T-helper 1 cell treated with Interleukin-12 subunit alpha and Interleukin-12 subunit beta and Interleukin-4 antibody, amounts not matched to agents 30 μg/mL and 1 μg/mL, for 36 hours (primary cell): ENCODE results near the gene MMP21.

ENCODE experiments used
- H3K27ac Mint-ChIP-seq: one replicate; pipeline ENCODE4 v1.8.0; 2021; ENCODE audit warnings: mild to moderate bottlenecking, mixed read lengths
- H3K27me3 Mint-ChIP-seq: one replicate; pipeline ENCODE4 v1.8.0; 2021; ENCODE audit warnings: low read depth, mixed read lengths
- H3K36me3 Mint-ChIP-seq: one replicate; pipeline ENCODE4 v1.8.0; 2021; ENCODE audit warnings: low read depth, mixed read lengths
- H3K4me1 Mint-ChIP-seq: one replicate; pipeline ENCODE4 v1.8.0; 2021; ENCODE audit warnings: low read depth, mixed read lengths
- H3K4me3 Mint-ChIP-seq: one replicate; pipeline ENCODE4 v1.8.0; 2021; ENCODE audit warnings: mild to moderate bottlenecking, moderate library complexity, mixed read lengths
- H3K9me3 Mint-ChIP-seq: one replicate; pipeline ENCODE4 v1.8.0; 2021; ENCODE audit warnings: mixed read lengths

MMP21 gene

GRCh38 chr10:125801574-125801973, 26.0 kb upstream of the MMP21 start:
- Mint-ChIP-seq H3K9me3 (no peaks in the 10 kb centered on the region), H3K27ac (no peak overlapping the region), H3K4me1 (no peaks in the 10 kb centered on the region), H3K4me3 (no peak overlapping the region), H3K36me3 (peaks cover 12% of the 10 kb centered on the region), H3K27me3 (no peaks in the 10 kb centered on the region)

DNA sequence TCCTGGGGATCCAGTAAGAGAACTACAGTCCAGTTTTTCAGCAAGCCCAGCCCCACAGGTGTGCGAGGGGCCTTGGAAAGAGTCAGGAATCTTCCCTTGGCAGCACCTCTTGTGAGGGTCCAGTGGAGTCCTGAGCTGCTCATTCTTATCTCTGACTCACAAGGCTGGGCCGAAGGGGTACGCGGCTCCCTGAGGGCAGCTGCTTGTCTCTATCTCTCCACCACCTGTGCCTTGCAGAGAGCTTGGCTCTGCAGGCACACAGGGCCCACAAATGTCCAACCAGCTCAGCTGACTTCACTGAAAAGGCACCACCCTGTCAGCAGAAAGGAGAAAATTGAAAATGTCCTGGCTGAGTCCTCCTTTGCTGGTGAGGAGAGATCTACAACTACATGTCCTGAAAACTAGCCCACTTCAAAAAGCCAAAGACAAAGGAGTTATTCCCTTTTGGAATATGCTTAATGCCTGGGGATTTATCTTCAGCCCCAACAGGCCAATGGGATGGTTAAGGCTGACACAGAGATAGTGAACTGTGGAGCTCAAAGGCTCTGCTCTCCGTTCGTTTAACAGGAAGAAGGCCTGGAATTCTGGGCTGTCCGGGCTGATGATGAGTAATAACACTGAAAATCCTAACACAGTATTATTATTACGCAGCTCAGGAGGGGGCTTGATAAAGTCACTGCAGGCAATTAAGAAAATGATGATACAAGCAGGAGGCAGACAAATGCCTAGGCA, 24.0 kb upstream of the MMP21 start:
- H3K4me1 Mint-ChIP-seq: no peaks in the 10 kb centered on the region
- peaks cover 7% of the 10 kb centered on the region for H3K36me3 Mint-ChIP-seq
- no peak overlapping the region for H3K4me3 Mint-ChIP-seq
- no peaks in the 10 kb centered on the region for H3K9me3 Mint-ChIP-seq
- H3K27ac Mint-ChIP-seq: no peak overlapping the region
- no peaks in the 10 kb centered on the region for H3K27me3 Mint-ChIP-seq

GRCh38 chr10:125797994-125798662, 22.5 kb upstream of the MMP21 start:
- Mint-ChIP-seq H3K27ac (no peak overlapping the region), H3K36me3 (peaks cover 11% of the 10 kb centered on the region)

DNA sequence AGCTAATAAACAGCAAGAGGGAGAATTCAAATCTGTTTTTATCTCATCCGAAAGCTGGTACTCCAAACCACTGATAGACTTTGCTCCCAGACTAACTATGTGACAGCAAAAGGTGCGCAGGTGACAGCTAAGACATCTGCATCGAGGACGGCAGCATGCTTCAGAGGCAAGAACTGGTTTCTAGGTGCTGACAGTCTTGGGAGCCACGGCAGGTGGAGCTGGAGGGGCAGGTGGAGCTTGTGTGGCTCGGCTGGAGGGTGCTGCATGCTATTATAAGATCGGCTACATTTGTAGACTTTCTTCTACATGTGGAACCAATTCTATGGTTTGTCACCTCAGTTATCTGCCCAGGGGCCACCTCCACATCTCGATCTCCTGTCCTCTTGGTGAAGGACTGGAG, 21.8 kb upstream of the MMP21 start:
- Mint-ChIP-seq H3K4me1 (peaks cover 1% of the 10 kb centered on the region), H3K27ac (no peak overlapping the region), H3K9me3 (no peaks in the 10 kb centered on the region), H3K4me3 (no peak overlapping the region), H3K27me3 (no peaks in the 10 kb centered on the region), H3K36me3 (peaks cover 10% of the 10 kb centered on the region)

More at GRCh38 chr10:125797994-125798662, 22.5 kb upstream of the MMP21 start:
- Mint-ChIP-seq H3K9me3 (no peaks in the 10 kb centered on the region), H3K4me1 (no peaks in the 10 kb centered on the region), H3K4me3 (no peak overlapping the region), H3K27me3 (no peaks in the 10 kb centered on the region)

- H3K27me3 Mint-ChIP-seq: no peaks in the 10 kb centered on the region
- no peak overlapping the region for H3K27ac Mint-ChIP-seq
- no peak overlapping the region for H3K4me3 Mint-ChIP-seq
- H3K9me3 Mint-ChIP-seq: no peaks in the 10 kb centered on the region
- peaks cover 15% of the 10 kb centered on the region for H3K36me3 Mint-ChIP-seq
- peaks cover 2% of the 10 kb centered on the region for H3K4me1 Mint-ChIP-seq
Observed at GRCh38 chr10:125795637-125796190, 20.1 kb upstream of the MMP21 start.

DNA sequence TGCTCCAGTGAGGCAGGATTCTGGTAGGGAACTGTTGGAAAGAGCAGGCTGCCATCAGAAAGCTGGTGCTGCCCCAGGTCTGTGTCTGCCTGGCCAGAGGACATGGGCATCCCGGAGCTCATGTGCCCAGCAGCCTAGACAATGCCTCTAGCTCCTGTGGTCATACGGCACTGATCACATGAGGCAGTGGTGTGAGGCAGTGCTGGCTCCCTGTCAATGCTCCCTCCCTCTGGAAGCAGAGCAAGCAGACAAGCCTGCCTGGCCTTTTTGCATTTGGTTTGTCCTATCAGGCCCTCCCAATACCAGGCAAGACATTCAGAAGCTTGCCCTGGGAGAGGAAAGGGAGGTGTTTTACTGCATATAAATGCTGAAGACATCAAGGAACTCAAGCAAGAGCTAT, 19.5 kb upstream of the MMP21 start:
- Mint-ChIP-seq H3K36me3 (peaks cover 15% of the 10 kb centered on the region), H3K27me3 (no peaks in the 10 kb centered on the region), H3K4me1 (peaks cover 4% of the 10 kb centered on the region), H3K27ac (no peak overlapping the region), H3K9me3 (no peaks in the 10 kb centered on the region), H3K4me3 (no peak overlapping the region)

DNA sequence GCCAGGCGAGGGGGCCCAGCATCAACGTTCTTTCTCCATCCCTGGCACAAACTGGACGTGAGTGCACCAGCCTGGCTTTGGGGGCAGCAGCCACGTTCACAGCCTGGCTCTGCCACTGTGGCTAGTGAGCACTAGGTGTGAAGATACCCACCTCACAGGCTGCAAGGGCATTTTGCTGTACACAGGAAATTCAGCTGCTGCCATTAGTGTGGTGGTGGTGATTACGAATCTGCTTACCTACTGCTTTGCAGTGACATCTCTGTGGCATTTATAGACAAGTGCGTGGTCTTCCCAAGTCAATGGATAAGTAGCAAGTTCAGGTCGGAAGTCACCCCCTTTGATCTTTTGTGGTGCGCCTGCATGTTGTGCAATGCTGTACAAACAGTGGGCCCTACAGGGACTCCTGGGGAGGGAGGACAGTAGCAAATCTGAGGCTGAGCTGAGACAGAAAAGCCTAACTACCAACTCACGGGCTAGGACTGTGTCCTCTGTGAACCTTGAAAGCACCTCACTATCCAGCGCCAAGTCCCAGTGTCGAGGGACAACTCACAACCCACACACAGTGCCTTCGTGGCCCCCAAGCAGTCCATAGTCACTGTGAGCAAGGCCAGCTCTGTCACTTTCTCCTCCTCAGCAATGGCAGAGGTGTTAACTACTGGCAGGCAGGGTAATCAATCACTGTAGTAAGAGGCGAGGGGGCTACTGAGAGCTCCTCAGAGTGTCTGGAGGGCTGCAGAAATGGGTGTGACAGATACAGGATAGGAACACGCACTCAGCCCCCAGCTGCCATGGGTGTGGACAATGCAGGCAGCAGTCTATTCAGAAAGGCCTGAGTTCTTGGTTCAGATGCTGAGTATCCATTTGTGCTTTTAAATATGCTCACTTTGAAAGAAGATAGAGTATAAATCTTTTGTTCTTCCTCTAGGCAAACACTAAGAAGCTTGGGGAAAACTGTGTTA, 17.0 kb upstream of the MMP21 start:
- Mint-ChIP-seq H3K4me1 (peaks cover 16% of the 10 kb centered on the region), H3K27ac (no peak overlapping the region), H3K4me3 (no peak overlapping the region), H3K9me3 (no peaks in the 10 kb centered on the region), H3K27me3 (no peaks in the 10 kb centered on the region), H3K36me3 (peaks cover 21% of the 10 kb centered on the region)

- no peak overlapping the region for H3K27ac Mint-ChIP-seq
Observed at GRCh38 chr10:125788156-125789034, 12.8 kb upstream of the MMP21 start.

DNA sequence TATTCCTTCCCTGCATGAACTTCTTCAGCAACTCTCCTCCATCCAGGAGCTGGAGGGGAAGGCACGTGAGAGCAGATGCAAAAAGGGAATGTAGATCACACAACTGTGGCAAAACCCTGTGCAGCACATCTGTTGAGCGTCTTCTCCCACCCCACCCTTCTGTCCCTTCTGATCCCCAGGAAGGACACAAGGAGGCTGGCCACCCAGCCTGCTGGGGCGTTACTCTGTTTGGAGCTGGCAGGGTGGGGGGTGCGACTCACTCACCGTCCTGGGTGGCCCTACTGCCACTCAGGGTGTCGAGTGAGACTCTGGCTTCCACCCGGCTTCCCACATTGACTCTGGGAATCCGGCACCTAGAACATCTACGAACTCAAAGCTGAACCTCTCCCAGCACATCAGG, 10.2 kb upstream of the MMP21 start:
- peaks cover 14% of the 10 kb centered on the region for H3K4me1 Mint-ChIP-seq
- H3K36me3 Mint-ChIP-seq: peaks cover 6% of the 10 kb centered on the region
- no peak overlapping the region for H3K4me3 Mint-ChIP-seq
- H3K9me3 Mint-ChIP-seq: no peaks in the 10 kb centered on the region
- no peak overlapping the region for H3K27ac Mint-ChIP-seq
- H3K27me3 Mint-ChIP-seq: no peaks in the 10 kb centered on the region

More at GRCh38 chr10:125788156-125789034, 12.8 kb upstream of the MMP21 start:
- peaks cover 13% of the 10 kb centered on the region for H3K36me3 Mint-ChIP-seq
- no peak overlapping the region for H3K4me3 Mint-ChIP-seq
- peaks cover 16% of the 10 kb centered on the region for H3K4me1 Mint-ChIP-seq
- no peaks in the 10 kb centered on the region for H3K27me3 Mint-ChIP-seq
- H3K9me3 Mint-ChIP-seq: no peaks in the 10 kb centered on the region

DNA sequence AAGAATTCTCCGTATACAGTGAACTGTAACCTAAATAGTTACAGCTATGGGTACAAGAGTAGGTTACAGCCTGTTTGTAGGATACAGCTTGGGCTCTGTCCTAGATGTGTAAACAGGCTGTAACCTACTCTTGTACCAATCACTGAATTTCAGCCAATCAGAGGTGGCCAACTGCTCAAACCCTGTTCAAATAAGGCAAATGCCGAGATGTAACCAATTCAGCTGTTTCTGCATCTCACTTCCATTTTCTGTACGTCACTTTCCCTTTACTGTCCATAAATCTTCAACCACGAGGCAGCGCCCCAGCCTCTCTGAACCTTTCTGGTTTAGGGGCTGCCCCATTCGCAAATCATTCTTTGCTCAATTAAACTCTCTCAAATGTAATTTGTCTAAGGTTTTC, 8.3 kb upstream of the MMP21 start:
- Mint-ChIP-seq H3K27ac (no peak overlapping the region), H3K36me3 (peaks cover 5% of the 10 kb centered on the region), H3K9me3 (no peaks in the 10 kb centered on the region), H3K27me3 (no peaks in the 10 kb centered on the region), H3K4me1 (peaks cover 8% of the 10 kb centered on the region), H3K4me3 (no peak overlapping the region)

GRCh38 chr10:125783408-125783807, 7.8 kb upstream of the MMP21 start:
- H3K4me1 Mint-ChIP-seq: peaks cover 6% of the 10 kb centered on the region
- H3K27me3 Mint-ChIP-seq: no peaks in the 10 kb centered on the region
- no peaks in the 10 kb centered on the region for H3K9me3 Mint-ChIP-seq
- peaks cover 5% of the 10 kb centered on the region for H3K36me3 Mint-ChIP-seq
- H3K27ac Mint-ChIP-seq: no peak overlapping the region
- no peak overlapping the region for H3K4me3 Mint-ChIP-seq

GRCh38 chr10:125782616-125783015, 7.0 kb upstream of the MMP21 start:
- peaks cover under 1% of the 10 kb centered on the region for H3K4me1 Mint-ChIP-seq
- no peak overlapping the region for H3K4me3 Mint-ChIP-seq
- no peaks in the 10 kb centered on the region for H3K27me3 Mint-ChIP-seq
- H3K9me3 Mint-ChIP-seq: no peaks in the 10 kb centered on the region
- H3K27ac Mint-ChIP-seq: no peak overlapping the region
- no peaks in the 10 kb centered on the region for H3K36me3 Mint-ChIP-seq

DNA sequence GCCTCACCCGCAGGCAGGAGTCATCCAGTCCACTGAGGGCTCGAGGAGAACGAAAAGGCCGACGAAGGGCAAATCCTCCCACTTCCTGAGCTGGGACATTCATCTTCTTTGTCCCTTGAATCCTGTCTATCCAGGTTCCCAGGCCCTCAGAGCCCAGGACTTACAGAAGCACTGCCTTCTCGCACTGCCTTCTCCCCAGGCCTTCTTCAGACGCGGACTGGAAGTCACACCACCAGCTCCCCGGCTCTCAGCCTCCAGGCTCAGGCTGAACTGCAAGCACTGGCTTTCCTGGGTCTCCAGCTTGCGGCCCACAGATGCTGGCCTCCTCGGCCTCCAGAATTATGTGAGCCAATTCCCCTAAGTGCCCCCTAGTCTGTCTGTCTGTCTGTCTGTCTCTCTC, 6.4 kb upstream of the MMP21 start:
- Mint-ChIP-seq H3K27ac (no peak overlapping the region), H3K27me3 (no peaks in the 10 kb centered on the region), H3K4me3 (no peak overlapping the region), H3K9me3 (no peaks in the 10 kb centered on the region), H3K36me3 (no peaks in the 10 kb centered on the region), H3K4me1 (no peaks in the 10 kb centered on the region)
